Testis (tissue), 2 donors: ENCODE measurements around the gene TNRC18.

Experiments
- POLR2A ChIP-seq: fragments of 450-650 bp; IDR thresholded peaks from one replicate; pipeline ENCODE4 v1.6.1; 2017; ENCODE audit warnings: antibody characterized with exemption, mild to moderate bottlenecking, moderate library complexity
- TF ChIP-seq, protein P1 (sequence below), 3 experiments: fragments of 450-650 bp in 2 of 3; fragments of 200-600 bp in 1 of 3; sonication (generic) in 1 of 3; IDR thresholded peaks; one replicate each; pipeline ENCODE4 v1.5.1; 2016 to 2019; ENCODE audit warnings: antibody characterized with exemption in 3 of 3, mild to moderate bottlenecking in 2 of 3, moderate library complexity in 1 of 3

GRCh38 chr7:5451391-5451790, 27.8 kb upstream of the TNRC18 start:
- TF ChIP-seq, protein P1, sequence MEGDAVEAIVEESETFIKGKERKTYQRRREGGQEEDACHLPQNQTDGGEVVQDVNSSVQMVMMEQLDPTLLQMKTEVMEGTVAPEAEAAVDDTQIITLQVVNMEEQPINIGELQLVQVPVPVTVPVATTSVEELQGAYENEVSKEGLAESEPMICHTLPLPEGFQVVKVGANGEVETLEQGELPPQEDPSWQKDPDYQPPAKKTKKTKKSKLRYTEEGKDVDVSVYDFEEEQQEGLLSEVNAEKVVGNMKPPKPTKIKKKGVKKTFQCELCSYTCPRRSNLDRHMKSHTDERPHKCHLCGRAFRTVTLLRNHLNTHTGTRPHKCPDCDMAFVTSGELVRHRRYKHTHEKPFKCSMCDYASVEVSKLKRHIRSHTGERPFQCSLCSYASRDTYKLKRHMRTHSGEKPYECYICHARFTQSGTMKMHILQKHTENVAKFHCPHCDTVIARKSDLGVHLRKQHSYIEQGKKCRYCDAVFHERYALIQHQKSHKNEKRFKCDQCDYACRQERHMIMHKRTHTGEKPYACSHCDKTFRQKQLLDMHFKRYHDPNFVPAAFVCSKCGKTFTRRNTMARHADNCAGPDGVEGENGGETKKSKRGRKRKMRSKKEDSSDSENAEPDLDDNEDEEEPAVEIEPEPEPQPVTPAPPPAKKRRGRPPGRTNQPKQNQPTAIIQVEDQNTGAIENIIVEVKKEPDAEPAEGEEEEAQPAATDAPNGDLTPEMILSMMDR (IDR thresholded peaks at IDR 0.05), result no peak
- no peak for TF ChIP-seq POLR2A
